GM19455 (cell line): ENCODE measurements around the gene FREY1.

Experiments
- ATAC-seq: cut with Tn5 transposase; IDR thresholded peaks from one replicate; pipeline ENCODE4 v1.9.1; 2021; ENCODE audit not compliant: unreplicated experiment

FREY1 gene

DNA sequence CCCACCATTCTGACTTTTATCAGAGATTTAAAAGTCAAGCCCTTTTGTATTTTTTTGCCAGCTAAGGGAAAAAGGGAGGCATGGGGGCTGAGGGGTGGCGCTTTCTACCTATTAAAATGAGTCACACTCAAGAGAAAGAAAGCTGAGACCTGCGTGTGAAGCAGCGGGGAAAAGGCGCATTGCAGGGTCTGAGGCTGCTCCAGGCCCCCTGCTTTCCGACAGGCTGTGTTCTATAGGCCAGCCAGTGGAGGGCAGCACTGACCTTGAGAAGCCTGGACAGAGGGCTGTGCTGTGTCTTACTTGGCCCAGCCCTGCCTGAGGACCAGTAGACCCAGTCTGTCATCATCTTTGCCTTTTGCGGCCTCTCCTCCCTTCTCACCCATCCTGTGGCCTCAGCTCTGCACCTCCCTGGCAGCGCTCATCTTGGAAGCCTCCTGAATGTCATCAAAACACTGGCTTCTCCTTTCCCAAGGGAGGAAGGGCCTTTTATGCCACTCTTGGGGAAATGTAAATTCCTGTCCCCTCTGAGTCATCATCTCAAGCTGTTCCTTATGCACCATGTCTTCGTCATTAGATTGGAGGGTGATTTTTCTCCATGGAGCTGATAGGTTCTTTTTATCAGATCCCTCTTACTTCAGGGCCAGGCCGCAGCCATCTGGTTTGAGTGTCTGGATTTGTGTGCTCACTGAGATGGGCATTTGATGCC is 34.3 kb downstream of the FREY1 start:
- no peak for ATAC-seq

DNA sequence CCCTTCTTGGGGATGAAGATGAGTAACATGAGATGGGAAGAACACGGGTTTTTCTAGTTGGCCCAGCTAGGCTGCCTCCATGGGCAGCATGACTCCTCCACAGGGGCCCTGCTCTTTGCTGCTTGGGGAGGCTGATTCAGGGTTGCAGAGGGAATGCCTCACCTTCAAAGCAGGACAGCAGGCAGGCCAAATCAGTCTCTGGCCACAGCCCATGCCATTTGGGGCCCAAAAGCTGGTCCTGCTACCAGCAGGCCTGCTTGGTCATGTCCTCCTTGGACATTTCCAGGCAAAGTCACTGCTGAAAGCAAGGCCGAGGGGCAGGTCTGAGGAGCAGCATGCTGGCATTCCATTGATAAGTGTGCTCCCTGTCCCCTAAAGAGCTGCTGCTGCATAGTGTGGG is 35.4 kb downstream of the FREY1 start:
- no peak for ATAC-seq

DNA sequence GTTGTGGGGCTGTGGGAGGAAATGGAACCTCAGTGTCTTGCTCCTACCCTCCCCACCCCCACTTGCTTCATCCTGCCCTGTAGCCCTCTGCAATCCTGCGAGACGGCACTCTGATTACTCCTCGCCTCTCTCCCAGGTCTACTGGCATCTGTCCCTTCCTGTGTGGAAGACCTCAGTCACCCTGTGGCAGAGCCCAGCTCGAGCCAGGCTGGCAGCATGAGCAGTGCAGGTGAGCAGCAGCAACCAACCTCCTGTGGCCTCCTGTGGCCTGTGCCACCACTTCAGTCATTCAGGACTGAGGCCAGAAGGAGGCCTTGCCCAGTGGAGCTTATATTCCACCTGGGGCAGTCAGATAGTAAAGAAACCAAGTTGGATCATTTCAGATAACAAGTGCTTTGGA is 36.4 kb downstream of the FREY1 start:
- ATAC-seq = no peak

DNA sequence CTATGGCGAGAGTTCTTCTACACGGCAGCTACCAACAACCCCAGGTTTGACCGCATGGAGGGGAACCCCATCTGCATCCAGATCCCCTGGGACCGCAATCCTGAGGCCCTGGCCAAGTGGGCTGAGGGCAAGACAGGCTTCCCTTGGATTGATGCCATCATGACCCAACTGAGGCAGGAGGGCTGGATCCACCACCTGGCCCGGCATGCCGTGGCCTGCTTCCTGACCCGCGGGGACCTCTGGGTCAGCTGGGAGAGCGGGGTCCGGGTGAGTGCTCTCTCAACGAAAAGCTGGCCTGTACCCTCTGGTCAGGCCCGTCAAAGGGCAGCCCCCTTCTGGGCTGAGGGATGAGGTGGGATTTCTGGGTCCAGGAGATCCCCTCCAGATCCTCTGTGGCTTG is 37.5 kb downstream of the FREY1 start:
- no peak for ATAC-seq

DNA sequence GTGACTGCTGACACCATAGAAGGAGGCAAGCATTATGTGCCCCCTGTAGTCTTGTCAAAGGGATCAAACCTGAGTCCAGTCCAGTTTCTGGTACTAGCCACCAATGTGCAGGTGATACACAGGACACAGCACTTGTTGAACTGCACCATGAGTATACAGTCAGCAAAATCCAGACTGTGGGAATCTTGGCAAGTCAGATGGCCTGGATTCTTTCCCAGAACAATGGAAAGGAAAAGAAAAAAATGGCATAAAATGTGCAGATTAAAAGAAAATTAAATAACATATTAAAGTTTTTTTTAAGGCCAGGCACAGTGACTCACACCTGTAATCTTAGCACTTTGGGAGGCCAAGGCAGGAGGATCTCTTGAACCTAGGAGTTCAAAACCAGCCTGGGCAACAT is 43.0 kb downstream of the FREY1 start:
- ATAC-seq = no peak

DNA sequence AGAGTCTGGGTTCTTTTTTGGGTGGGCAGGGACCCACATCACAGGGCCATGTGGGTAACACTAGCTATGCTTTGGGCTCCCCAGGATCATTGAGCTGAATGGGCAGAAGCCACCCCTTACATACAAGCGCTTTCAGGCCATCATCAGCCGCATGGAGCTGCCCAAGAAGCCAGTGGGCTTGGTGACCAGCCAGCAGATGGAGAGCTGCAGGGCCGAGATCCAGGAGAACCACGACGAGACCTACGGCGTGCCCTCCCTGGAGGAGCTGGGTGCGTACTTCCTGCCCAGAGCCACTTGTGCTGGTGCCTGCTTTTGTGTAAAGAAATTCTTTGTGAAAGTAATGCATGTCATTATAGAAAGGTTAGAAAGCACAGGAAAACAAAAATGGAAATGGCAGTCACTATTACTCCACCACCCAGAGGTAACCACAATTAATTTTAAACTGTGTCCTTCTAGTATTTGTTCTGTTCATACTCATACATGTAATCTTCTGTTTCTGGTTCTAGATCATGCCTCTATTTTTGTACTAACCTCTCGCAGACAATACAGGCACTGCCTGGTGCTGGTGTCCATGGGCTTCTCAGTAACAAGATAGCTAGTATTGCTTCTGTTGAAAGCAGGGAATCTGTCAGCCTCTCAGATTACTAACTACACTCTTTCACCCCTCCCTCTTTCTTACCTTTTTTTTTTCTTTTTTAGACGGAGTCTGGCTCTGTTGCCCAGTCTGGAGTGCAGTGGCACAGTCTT is 46.1 kb downstream of the FREY1 start:
- no peak for ATAC-seq

DNA sequence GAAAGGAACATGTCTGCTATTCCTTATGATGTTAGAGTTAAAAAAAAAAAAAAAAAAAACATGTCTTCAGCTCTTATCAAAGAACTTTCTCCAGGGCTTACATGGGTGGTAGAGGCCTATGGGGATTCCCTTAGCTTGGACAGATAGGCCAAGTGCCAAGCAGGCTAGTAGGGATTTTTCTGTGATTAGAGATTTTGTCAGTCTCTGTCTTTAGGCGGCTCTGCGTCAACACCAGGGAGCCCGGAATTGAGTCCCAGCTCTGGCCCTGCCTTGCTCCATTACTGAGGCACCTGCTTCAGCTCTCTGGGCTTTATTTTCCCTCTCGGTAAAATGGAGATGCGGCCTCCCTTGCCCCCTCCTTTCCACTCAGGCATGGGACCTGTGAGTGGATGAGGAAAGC is 46.7 kb downstream of the FREY1 start:
- no peak for ATAC-seq

DNA sequence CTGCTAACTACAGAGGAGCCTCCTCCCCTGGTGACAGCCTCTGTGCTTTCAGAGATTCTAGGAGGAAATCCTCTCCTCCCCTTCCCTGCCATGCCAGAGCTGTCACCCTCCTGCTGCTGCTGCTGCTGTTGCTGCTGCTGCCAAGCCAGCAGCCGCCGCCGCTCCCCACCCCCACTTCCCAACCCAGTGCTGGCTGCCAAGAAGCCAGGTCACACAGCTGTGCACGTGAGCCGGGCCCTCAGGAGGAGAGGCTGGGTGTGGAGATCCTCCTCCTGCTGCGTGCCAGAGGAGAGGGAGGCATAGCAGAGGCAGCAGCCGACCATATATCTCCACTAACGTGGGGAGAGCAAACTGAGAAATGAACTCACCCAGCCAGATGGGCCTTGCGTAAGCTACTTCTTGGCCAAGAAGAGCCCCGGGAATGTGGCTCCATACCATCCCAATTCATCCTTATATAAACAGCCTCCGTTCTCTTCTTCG is 47.4 kb downstream of the FREY1 start:
- ATAC-seq = no peak

DNA sequence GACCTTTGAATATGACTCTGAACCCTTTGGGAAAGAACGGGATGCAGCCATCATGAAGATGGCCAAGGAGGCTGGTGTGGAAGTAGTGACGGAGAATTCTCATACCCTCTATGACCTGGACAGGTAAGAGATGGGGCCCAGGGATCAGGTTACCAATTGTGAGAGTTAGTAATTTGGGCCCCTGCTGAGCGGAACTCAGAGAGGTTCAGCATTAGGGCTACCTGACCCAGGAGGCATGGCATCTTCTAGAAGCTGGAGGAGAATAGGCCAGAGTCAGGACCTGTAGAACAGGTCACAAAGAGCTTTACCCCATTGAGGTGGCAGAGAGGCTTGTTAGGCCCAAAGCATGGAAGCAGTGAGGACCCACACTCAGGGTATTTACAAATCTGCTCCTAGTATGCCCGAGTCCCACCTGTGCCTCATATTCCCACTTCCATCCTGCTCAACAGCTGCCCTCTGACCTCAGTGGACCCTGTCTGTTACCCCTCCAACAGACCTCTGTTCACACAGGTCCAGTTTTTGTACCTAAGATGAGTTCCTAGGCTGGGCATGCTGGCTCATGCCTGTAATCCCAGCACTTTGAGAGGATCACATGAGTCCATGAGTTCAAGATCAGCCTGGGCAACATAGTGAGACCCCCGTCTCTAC is 48.2 kb downstream of the FREY1 start:
- no peak for ATAC-seq

DNA sequence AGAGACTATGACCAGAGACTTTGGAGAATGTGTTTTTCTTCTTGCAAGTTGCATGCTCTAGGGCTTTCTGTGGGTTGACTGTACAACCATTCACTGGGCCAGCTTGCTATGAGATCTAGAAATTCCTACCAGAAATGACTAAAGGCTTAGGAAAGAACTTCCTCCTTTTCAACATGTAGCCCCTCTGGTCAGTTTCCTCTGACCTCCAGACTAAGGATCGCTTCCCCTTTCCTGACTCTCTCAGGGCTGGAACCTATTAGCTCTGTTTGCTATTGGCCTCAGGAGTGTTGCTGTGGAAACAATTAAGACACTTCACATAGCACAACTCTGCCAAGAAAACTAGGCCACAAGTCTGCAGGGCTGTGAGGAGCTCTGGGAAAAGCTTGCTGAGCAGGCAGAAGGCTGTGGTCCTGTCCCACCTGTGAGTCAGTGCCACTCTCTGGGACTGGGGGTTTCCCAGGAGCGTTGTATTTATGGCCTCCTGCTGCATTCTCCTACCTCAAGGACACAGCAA is 49.1 kb downstream of the FREY1 start:
- no peak for ATAC-seq
